SK-N-SH (cell line): ENCODE data around the gene RASA3. TPM values are rescaled to one million over a fixed set of nuclear protein-coding genes. Genes with fewer than 3 reads are reported as not detected.

Experiments used
- CTCF ChIA-PET: fragments of 300-600, 350-600 bp; formaldehyde crosslinking; extraction: SDS; loops from one replicate; lab custom pipeline; 2021; lab: Yijun Ruan, JAX
- POLR2A ChIA-PET: fragments of 350-600 bp; sonication (Branson Sonifier 250); formaldehyde crosslinking; extraction: SDS; loops from one replicate; lab custom pipeline; 2020; ENCODE audit warnings: antibody characterized with exemption, inconsistent platforms; lab: Yijun Ruan, JAX
- DNase-seq: peaks from one replicate; pipeline ENCODE4 v3.0.0; 2012
- H2AFZ ChIP-seq: fragments of 200-600 bp; sonication (generic); 2 replicates; pipeline ENCODE4 v1.8.1; 2016; ENCODE audit warnings: antibody characterized with exemption, mild to moderate bottlenecking, low read depth
- H3F3A ChIP-seq: fragments of 200-600 bp; sonication (generic); replicated peaks from 2 replicates; pipeline ENCODE3; 2016; ENCODE audit warnings: antibody characterized with exemption, mild to moderate bottlenecking; ENCODE audit not compliant: insufficient read depth
- H3K27ac ChIP-seq, 2 experiments: fragments of 200-500 bp in 1 of 2; fragments of 200-600 bp in 1 of 2; sonication (Bioruptor generic) in 1 of 2; sonication (generic), shearing (Covaris generic) in 1 of 2; 2 replicates each; pipeline versions ENCODE4 v1.5.1 to v1.6.1; 2014 to 2016; ENCODE audit warnings: low read depth in 2 of 2, inconsistent platforms in 1 of 2, low read length in 1 of 2, mild to moderate bottlenecking in 1 of 2, mixed read lengths in 1 of 2
- H3K27me3 ChIP-seq: fragments of 200-600 bp; sonication (generic), shearing (Covaris generic); 2 replicates; pipeline ENCODE4 v1.6.1; 2016; ENCODE audit warnings: mixed run types; ENCODE audit not compliant: insufficient read depth
- H3K36me3 ChIP-seq, 2 experiments: fragments of 200-500 bp in 1 of 2; fragments of 200-600 bp in 1 of 2; sonication (Bioruptor generic) in 1 of 2; sonication (generic) in 1 of 2; replicated peaks in 1 of 2; 2 replicates each; pipeline versions ENCODE3 to v1.5.1; 2014 to 2016; ENCODE audit warnings: low read length in 1 of 2, mild to moderate bottlenecking in 1 of 2; ENCODE audit not compliant: insufficient read depth in 2 of 2, control insufficient read depth in 1 of 2
- H3K4me1 ChIP-seq, 2 experiments: fragments of 200-500 bp in 1 of 2; fragments of 200-600 bp in 1 of 2; sonication (Bioruptor generic) in 1 of 2; sonication (generic), shearing (Covaris generic) in 1 of 2; 2 replicates each; pipeline versions ENCODE4 v1.5.1 to v1.6.1; 2014 to 2016; ENCODE audit warnings: low read depth in 1 of 2, low read length in 1 of 2, mixed run types in 1 of 2; ENCODE audit not compliant: insufficient read depth in 2 of 2, control insufficient read depth in 1 of 2
- H3K4me2 ChIP-seq: fragments of 200-600 bp; sonication (generic), shearing (Covaris generic); 2 replicates; pipeline ENCODE4 v1.6.1; 2017; ENCODE audit warnings: mixed run types
- H3K4me3 ChIP-seq, 2 experiments: fragments of 200-500 bp in 1 of 2; fragments of 200-600 bp in 1 of 2; sonication (Bioruptor generic) in 1 of 2; sonication (generic), shearing (Covaris generic) in 1 of 2; 2 replicates each; pipeline versions ENCODE4 v1.5.1 to v1.8.1; 2014 to 2016; ENCODE audit warnings: low read depth in 2 of 2, inconsistent platforms in 1 of 2, low read length in 1 of 2, mild to moderate bottlenecking in 1 of 2, mixed read lengths in 1 of 2, moderate library complexity in 1 of 2
- H3K79me2 ChIP-seq: fragments of 200-600 bp; sonication (generic); 2 replicates; pipeline ENCODE4 v1.8.1; 2017; ENCODE audit warnings: mild to moderate bottlenecking; ENCODE audit not compliant: insufficient read depth
- H3K9ac ChIP-seq: fragments of 200-600 bp; sonication (generic); 2 replicates; pipeline ENCODE4 v1.6.1; 2017; ENCODE audit warnings: mixed run types
- H3K9me2 ChIP-seq: fragments of 200-600 bp; sonication (generic); 2 replicates; pipeline ENCODE4 v1.6.1; 2017; ENCODE audit warnings: mixed run types
- H3K9me3 ChIP-seq: fragments of 200-600 bp; sonication (generic); 2 replicates; pipeline ENCODE4 v1.6.1; 2017; ENCODE audit warnings: mixed run types, mild to moderate bottlenecking, moderate library complexity
- H4K20me1 ChIP-seq: fragments of 200-600 bp; sonication (generic); 2 replicates; pipeline ENCODE4 v1.6.1; 2017; ENCODE audit warnings: mild to moderate bottlenecking, mixed run types; ENCODE audit not compliant: insufficient read depth
- CTCF ChIP-seq: fragments of 200-600 bp; sonication (generic); IDR thresholded peaks from 2 replicates; pipeline ENCODE4 v1.6.1; 2017; ENCODE audit warnings: antibody characterized with exemption, mild to moderate bottlenecking, moderate library complexity
- EP300 ChIP-seq, 2 experiments: IDR thresholded peaks; 2 replicates each; pipeline versions ENCODE4 v1.4.0 to v1.6.1; 2012; ENCODE audit warnings: borderline replicate concordance in 1 of 2, low read depth in 1 of 2, low read length in 1 of 2
- EZH2phosphoT487 ChIP-seq: fragments of 200-600 bp; sonication (generic); IDR thresholded peaks from 2 replicates; pipeline ENCODE4 v1.6.1; 2017; ENCODE audit warnings: low read depth, mixed run types, mild to moderate bottlenecking, antibody characterized with exemption, moderate library complexity, borderline replicate concordance
- FOSL2 ChIP-seq: IDR thresholded peaks from 2 replicates; pipeline ENCODE4 v1.4.0; 2012; ENCODE audit warnings: low read depth, mild to moderate bottlenecking, moderate library complexity, borderline replicate concordance
- FOXJ3 ChIP-seq: sonication (generic); formaldehyde crosslinking; IDR thresholded peaks from 2 replicates; pipeline ENCODE4 v1.5.1; 2020; ENCODE audit warnings: mild to moderate bottlenecking, missing genetic modification reagents
- GABPA ChIP-seq: IDR thresholded peaks from 2 replicates; pipeline ENCODE4 v1.4.0; 2012; ENCODE audit warnings: low read depth, mild to moderate bottlenecking
- JUND ChIP-seq: IDR thresholded peaks from 2 replicates; pipeline ENCODE4 v1.4.0; 2012
- MAX ChIP-seq: IDR thresholded peaks from 2 replicates; pipeline ENCODE4 v1.4.0; 2012; ENCODE audit warnings: low read depth
- MXI1 ChIP-seq: IDR thresholded peaks from 2 replicates; pipeline ENCODE4 v1.6.1; 2012; ENCODE audit warnings: mild to moderate bottlenecking, low read depth, low read length, improper control_type of control experiment
- NFIC ChIP-seq: IDR thresholded peaks from 2 replicates; pipeline ENCODE4 v1.4.0; 2012; ENCODE audit warnings: borderline replicate concordance
- NRF1 ChIP-seq: IDR thresholded peaks from 2 replicates; pipeline ENCODE4 v1.6.1; 2012; ENCODE audit warnings: low read depth, mild to moderate bottlenecking, low read length
- POLR2AphosphoS5 ChIP-seq: IDR thresholded peaks from 2 replicates; pipeline ENCODE4 v1.6.1; 2012; ENCODE audit warnings: low read depth, low read length
- RAD21 ChIP-seq: IDR thresholded peaks from 2 replicates; pipeline ENCODE4 v1.6.1; 2012; ENCODE audit warnings: mild to moderate bottlenecking, low read length
- RCOR1 ChIP-seq: fragments of 150-350 bp; IDR thresholded peaks from 2 replicates; pipeline ENCODE4 v1.6.1; 2017; ENCODE audit warnings: antibody characterized with exemption, low read length
- SIN3A ChIP-seq: IDR thresholded peaks from 2 replicates; pipeline ENCODE4 v1.6.1; 2012; ENCODE audit warnings: low read depth, mild to moderate bottlenecking, low read length, moderate library complexity, borderline replicate concordance
- SMC3 ChIP-seq: IDR thresholded peaks from 2 replicates; pipeline ENCODE4 v1.6.1; 2012; ENCODE audit warnings: low read depth, low read length, improper control_type of control experiment
- TAF1 ChIP-seq: IDR thresholded peaks from 2 replicates; pipeline ENCODE4 v1.6.1; 2012; ENCODE audit warnings: low read depth, mild to moderate bottlenecking, low read length, moderate library complexity, borderline replicate concordance
- TCF12 ChIP-seq: IDR thresholded peaks from 2 replicates; pipeline ENCODE4 v1.4.0; 2012
- TEAD4 ChIP-seq: IDR thresholded peaks from 2 replicates; pipeline ENCODE4 v1.4.0; 2012; ENCODE audit warnings: mild to moderate bottlenecking, borderline replicate concordance; ENCODE audit not compliant: insufficient read depth
- YY1 ChIP-seq: IDR thresholded peaks from 2 replicates; pipeline ENCODE4 v1.4.0; 2012; ENCODE audit warnings: low read depth, mild to moderate bottlenecking
- WGBS: methylation state at CpG from one replicate; pipeline ENCODE4 v1.1.6; 2017; ENCODE audit warnings: low lambda C conversion rate; 5-methylcytosine and 5-hydroxymethylcytosine counted together
- polyA plus RNA-seq, 3 experiments: library from polyadenylated mRNA; depleted of rRNA; stranded (reverse); fragments of >200 nt; gene quantifications; 2 replicates each; pipeline ENCODE4 v1.2.3, GENCODE V29; 2012
- TF ChIP-seq, protein P1 (sequence below): fragments of 150-350 bp; IDR thresholded peaks from 2 replicates; pipeline ENCODE4 v1.6.1; 2017; ENCODE audit warnings: antibody characterized with exemption, low read length, low read depth, borderline replicate concordance
- TF ChIP-seq, protein P2 (sequence below): fragments of 150-350 bp; IDR thresholded peaks from 2 replicates; pipeline ENCODE4 v1.6.1; 2016; ENCODE audit warnings: mild to moderate bottlenecking, low read depth, low read length

Gene RASA3
- polyA plus RNA-seq, 1 of the 3 experiments (the other 2 are of a cell fraction), result 25.1 TPM

DNA sequence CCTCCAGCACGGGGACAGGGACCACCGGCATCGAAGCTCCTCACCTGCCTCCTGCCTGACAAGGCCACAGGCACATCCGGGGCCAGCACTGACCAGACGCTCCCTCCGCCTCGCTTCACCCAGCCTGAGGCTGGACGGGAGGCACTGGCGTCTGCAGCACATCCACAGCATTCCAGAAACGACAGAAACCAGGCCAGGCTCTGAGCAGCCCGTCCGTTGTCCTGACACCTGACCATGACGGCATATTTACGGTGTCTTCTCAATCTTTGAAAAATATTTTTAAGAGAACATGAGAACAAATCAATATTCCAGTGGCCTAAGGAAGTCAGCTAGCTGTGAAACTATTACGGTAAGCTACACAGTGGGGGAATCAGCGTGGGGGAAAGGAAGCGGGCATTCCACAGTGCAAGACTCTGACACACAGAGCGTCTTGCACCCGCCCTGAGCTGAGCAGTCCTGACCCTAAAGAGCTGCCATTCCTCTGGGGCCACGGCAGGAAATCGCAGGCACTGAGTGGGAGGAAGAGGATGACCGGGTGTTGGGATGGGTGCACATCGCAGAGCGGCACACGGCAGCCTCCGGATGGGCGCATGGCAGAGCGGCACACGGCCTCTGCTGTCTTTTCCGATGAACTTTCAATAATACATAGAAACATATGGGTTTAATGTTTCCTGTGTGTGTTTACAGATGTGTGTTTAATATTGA lies 26.8 kb downstream of the RASA3 start (continued):
- no peak for TF ChIP-seq FOSL2
- no peak for TF ChIP-seq POLR2AphosphoS5
- TF ChIP-seq TCF12, result no peak
- no peak for TF ChIP-seq FOXJ3 (CRISPR knock-in tag)
- no peak for TF ChIP-seq GABPA
- peak in 1 of 2 experiments; percentile 65; a peak in 1 of 4 replicates for TF ChIP-seq EP300 (IDR thresholded peaks at IDR 0.05; ENCODE audit: borderline replicate concordance in 1 of 2, low read depth in 1 of 2, low read length in 1 of 2)
- TF ChIP-seq EZH2phosphoT487, result no peak
- no peak for TF ChIP-seq TAF1
- no peak for TF ChIP-seq SIN3A
- TF ChIP-seq RCOR1, result peak; percentile 24; the same call in 1 of the 2 replicates
- TF ChIP-seq YY1, result no peak

DNA sequence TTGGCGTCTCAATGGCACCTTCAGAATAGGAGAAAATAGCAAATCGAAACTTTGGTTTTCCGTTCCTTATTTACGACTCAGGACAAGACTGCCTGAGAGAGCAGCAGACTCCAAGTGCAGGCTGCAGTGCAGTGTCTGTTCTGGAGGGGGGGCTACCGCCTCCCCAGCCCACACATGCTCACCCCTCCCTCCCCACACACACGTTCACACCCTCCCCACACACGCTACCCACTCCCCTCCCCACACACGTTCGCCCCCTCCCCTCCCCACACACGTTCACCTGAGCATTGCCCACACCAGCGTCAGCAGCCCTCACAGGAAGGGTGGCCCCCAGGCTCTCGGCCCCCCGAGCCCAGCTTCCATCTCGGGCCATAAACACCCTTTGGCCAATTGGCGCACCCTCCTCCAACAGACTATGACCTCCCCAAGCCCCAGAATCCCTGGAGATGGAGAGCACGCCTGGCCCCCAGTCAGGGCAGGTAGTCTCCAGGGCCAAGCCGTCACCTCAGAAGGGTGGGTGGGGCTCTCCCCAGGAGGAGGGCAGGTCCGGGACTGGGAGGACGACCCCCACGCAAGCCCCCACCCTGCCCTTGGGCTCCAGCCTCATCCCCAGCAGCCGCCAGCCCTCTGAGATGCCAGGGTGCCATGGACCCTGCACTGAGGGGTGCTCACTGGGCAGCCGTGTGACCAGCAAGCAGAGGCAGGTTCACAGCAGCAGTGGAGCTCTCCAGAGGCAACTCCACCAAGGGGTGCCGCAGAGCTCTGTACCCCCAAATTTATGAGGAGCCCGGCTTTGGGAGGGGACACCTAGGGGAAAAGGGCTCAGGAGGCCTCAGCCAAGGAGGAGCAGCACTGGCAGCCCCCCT lies 27.5 kb downstream of the RASA3 start:
- Histone ChIP-seq H3K9me2 (no peaks in the 10 kb centered on the region), H3K27me3 (no peaks in the 10 kb centered on the region), H3K36me3 (peaks cover 0 to 4% of the 10 kb centered on the region in 2 experiments), H3K4me1 (peaks cover 23 to 60% of the 10 kb centered on the region in 2 experiments), H3K4me2 (no peak overlapping the region), H3K9ac (no peak overlapping the region), H3K79me2 (peaks cover 91% of the 10 kb centered on the region), H3K9me3 (no peaks in the 10 kb centered on the region), H2AFZ (no peak overlapping the region), H3K4me3 (no peak overlapping the region), H3F3A (peaks cover 40% of the 10 kb centered on the region), H4K20me1 (peaks cover 62% of the 10 kb centered on the region), H3K27ac (peak overlapping the region in 1 of 2 experiments; percentile 87; a peak in 2 of 4 replicates)
- CTCF ChIA-PET, result interaction anchor here (1.1 to 1.3 kb wide), 2 partner anchors 122 to 291 kb away, joined by 3 to 7 read pairs; no protein-coding TSS in a partner anchor
- WGBS, result 91% methylated on average over 14 of the region's 24 CpGs
- TF ChIP-seq, protein P1, sequence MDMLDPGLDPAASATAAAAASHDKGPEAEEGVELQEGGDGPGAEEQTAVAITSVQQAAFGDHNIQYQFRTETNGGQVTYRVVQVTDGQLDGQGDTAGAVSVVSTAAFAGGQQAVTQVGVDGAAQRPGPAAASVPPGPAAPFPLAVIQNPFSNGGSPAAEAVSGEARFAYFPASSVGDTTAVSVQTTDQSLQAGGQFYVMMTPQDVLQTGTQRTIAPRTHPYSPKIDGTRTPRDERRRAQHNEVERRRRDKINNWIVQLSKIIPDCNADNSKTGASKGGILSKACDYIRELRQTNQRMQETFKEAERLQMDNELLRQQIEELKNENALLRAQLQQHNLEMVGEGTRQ, result no peak
- no peak for TF ChIP-seq SMC3
- TF ChIP-seq, protein P2, sequence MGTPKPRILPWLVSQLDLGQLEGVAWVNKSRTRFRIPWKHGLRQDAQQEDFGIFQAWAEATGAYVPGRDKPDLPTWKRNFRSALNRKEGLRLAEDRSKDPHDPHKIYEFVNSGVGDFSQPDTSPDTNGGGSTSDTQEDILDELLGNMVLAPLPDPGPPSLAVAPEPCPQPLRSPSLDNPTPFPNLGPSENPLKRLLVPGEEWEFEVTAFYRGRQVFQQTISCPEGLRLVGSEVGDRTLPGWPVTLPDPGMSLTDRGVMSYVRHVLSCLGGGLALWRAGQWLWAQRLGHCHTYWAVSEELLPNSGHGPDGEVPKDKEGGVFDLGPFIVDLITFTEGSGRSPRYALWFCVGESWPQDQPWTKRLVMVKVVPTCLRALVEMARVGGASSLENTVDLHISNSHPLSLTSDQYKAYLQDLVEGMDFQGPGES, result no peak
- no peak for TF ChIP-seq JUND
- no peak for TF ChIP-seq CTCF
- no peak for TF ChIP-seq SIN3A
- no peak for TF ChIP-seq TEAD4
- no peak for TF ChIP-seq TAF1
- no peak for TF ChIP-seq RAD21
- TF ChIP-seq NRF1, result no peak
- TF ChIP-seq NFIC, result no peak
- TF ChIP-seq MAX, result no peak
- no peak for TF ChIP-seq FOXJ3 (CRISPR knock-in tag)
- TF ChIP-seq FOSL2, result no peak
- no peak for TF ChIP-seq EP300 (IDR thresholded peaks at IDR 0.05; ENCODE audit: borderline replicate concordance in 1 of 2, low read depth in 1 of 2, low read length in 1 of 2)
- TF ChIP-seq MXI1, result no peak
- DNase-seq, result peak; percentile 42
- POLR2A ChIA-PET, result no interaction called here
